Activated CD4-positive, CD25-positive, alpha-beta regulatory T cell treated with anti-CD3 and anti-CD28 coated beads, Interleukin-2, amount 50 U/mL, for 16 hours (primary cell): ENCODE data around the gene SETD7.
A peak's percentile ranks its signal among the peaks of the same experiment; 100 is the strongest.

Source experiments
- DNase-seq: peaks from one replicate; pipeline ENCODE4 v3.0.0-alpha.2; 2020; ENCODE audit warnings: low read depth, low spot score

SETD7 gene

DNA sequence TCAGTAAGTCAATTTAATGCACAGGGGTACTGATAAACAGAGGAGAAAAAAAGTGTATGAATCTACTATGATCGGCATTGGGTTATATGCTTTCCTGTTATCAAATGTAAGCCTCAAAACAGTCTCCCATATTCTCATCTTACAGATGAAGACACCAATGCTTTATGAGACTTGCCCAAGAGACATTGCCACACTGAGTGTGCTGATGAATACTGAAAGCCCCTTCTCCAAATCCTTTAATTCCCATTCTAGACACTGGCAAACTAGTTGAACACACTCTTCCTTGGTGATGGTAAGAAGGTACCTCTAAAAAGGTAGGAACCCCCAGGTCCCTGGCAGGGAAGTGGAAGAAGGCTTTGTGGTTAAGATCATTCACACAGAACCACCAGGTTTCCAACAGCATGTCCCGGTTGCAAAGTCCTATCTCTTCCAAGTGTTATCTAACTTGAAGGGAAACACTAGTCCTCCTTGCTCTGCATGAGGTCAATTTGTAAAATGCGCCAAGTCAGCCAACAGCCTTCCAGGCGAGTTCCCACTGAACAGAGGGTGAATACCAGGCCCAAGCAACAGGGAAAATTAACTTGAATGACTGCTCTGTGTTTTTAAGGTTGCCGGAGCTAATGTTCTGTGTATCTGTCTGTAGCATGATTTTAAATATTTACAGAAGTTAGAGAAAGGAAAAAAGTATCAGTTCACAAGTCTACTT is 5.1 kb downstream of the SETD7 start:
- DNase-seq, result no peak

DNA sequence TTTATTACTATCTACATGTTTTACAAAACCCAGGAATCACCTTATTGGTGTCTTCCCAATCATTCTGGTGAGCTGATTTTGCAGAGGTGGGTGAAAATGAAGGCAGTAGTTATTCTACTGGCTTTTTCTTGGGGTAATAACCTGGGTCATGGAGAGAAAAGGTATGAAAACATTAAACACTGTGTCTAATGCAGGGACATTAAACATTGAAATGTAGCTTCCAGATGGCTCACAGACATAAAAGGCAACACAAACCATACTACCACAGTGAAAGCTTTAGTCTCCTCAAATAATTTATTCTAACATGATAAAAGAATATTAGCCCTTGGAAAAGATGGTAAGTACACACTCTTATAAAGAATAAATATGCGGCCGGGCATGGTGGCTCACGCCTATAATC is 8.0 kb downstream of the SETD7 start:
- no peak for DNase-seq

DNA sequence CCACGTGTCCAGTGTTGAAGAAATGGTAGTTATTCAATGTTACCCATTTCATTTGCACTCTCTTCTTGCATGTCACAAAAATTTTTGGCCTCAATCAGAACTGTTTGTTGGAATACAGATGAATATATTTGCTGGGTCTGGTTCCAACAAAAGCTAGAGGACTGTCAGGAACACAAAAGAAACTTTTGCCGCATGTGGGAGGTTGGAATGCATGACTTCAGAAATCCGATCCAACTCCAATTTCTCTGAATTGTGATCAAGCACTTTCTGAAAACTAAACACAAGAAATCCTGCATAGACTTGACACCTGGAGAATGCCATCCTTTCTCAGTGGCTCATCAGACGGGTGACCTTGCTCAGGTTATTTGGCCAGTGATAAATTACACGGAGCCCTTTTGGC is 15.4 kb downstream of the SETD7 start:
- DNase-seq, result no peak

DNA sequence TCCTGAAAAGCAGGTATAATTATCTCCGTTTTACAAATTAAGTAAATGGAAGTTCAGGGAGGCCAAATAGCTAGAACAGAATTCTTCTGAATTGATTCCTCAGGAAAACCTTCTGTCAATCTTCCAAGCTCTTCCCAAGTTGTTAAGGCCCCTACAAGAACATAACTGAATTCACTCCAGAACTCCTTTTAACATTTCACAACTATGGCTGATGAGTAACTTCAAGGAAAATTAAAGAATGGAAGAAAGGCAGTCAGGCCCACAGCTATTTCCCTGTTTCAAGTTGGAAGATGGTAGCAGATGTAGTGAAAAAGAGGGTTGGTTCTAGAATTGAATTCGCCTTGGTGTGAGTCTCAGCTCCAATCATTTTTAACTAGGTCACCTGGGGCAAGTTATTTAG is 15.9 kb downstream of the SETD7 start:
- no peak for DNase-seq

DNA sequence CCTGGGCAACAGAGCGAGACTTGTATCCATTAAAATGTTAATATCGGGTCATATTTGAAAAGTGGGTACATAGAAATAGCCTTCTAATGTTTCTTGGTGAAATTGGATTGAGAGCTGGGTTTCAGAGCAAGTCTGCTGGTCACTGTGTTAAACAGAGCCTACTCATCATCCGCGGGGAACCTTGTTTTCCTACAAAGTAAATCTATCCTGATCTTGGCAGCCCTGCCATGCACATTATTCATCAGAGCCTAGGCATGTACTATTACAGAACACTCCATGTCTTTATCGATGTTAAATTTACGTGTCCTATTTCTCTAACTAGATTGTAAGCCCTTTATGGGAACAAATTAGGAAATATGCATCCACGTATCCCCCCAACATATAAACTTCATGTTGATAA is 18.7 kb downstream of the SETD7 start:
- DNase-seq, result no peak

DNA sequence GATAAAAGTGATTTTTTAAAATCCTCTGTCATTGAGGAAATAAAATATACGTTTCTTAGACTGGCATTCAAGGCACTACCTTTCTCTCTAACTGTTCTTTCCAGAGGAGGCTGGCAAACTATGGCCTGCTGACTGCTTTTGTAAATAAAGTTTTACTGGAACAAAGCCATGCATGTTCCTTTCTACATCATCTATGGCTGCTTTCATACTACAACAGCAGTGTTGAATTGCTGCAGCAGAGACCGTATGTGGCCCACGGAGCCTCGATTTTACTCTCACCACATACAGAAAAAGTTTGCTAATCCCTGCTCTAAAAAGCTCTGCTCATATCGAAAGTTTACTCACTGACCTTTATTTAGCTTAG is 20.2 kb downstream of the SETD7 start:
- no peak for DNase-seq

DNA sequence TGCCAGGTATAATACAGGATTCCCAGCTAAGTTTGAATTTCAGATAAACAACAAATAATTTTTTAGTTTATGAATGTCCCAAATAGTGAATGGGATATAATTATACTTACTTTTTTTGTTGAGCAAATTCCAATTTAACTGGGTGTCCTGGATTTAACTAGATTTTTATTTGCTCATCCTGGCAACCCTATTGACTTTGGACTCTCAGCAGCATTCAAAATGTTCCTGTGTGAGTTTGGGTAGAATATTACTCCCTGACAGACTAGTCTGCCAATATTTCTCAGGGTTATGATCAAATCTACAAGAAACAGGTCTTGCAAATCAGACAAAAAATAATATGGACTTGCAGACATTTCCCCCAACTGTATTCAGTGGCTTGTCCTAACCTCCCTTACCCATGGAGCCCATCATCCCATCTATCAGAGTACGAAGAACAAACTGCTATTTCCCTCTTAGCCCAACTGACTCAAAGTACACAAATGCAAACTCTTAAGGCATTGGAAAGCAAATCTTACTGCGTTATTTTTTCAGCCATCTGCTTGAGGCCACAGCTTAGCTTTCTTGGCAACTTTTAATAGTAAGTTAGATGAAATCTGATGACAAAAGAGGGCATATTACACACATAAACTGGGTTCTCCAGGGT is 20.7 kb downstream of the SETD7 start:
- no peak for DNase-seq

DNA sequence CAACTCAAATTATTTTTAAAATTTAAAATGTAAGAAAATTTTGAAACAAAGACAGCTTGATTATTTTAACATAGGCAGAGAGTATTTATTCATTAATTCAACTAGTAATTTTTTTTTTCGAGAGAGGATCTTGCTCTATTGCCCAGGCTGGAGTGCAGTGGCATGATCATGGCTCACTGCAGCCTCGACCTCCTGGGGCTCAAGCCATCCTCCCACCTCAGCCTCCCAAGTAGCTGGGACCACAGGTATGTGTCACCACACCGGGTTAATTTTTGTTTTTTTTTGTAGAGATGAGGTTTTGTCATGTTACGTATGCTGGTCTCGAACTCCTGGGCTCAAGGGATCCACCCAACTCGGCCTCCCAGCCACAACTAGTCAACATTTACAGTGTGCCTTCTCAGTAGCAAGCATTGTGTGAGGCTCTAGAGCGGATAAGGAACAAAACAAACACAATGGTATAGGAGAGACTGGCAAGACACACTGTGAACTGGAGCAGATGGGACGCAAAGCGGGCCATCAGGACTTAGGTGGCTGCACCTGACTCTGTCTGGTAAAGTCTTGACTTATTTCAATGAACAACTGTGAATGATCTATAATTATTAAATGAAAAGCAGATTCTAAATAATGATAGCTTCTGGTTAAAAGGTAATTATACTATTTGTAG is 21.6 kb downstream of the SETD7 start:
- DNase-seq, result no peak

DNA sequence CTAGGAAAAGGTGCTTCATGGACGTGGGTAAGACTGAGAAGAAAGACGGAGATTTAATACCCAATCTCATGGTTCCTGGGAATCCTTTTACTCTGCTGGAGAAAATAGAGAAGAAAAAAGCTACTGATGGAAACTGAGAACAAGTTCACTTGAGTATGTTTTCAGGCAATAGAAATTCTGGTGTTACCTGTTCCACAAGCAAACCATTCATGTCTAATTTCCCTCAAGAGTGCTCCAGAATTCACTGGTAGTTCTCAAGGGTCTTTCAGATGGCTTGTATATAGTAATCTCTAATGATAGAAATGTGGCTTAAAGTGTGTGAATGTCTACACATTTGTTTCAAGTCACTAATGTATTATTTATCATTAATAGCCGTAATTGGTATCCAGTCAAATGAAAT is 22.5 kb downstream of the SETD7 start:
- DNase-seq, result no peak

DNA sequence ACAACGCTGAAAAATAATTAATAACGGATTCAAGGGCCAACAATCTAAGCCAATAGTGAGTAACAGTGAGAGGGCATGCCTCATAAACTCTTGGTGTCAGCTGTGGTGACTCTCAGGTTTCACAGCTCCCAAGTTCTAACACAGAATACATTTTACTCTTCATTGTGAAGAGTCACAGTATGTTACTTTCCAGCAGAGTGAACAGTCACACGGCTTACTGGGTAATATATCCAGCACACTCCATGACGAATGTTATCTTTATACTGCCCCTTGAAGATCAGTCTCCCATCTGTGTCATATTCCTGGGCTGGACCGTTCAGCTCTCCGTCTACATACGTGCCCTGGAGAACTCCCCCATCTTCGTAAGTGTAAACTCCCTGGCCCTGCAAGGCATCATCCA is 23.1 kb downstream of the SETD7 start:
- no peak for DNase-seq

DNA sequence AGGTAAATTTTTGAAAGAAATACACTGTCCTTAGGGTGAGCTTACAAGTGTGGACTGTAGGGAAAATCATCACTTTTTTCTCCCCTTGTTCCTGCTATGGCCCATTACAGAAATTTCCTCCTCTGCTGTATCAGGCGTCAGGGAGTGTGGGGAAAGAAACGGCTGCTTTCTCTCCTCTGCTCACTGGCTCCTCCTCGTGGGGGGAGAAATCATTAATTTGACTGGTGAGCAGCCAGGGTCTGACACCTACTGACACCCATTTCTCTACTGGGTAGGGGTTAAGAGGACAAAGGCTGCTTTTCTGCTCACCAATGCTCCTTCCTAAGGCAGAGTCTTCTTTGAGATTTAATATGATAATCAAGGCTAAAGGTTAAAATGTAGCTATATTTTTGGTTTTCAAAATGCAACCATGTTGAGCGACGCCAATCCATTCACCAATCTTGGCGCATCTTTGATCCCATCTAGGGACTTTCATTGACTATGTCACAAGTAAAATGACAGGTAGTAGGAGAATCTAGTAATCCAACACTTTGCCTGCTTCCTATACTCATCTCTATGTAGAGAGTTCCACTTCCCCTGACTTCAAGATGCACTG is 25.1 kb downstream of the SETD7 start:
- DNase-seq, result peak; percentile 30

DNA sequence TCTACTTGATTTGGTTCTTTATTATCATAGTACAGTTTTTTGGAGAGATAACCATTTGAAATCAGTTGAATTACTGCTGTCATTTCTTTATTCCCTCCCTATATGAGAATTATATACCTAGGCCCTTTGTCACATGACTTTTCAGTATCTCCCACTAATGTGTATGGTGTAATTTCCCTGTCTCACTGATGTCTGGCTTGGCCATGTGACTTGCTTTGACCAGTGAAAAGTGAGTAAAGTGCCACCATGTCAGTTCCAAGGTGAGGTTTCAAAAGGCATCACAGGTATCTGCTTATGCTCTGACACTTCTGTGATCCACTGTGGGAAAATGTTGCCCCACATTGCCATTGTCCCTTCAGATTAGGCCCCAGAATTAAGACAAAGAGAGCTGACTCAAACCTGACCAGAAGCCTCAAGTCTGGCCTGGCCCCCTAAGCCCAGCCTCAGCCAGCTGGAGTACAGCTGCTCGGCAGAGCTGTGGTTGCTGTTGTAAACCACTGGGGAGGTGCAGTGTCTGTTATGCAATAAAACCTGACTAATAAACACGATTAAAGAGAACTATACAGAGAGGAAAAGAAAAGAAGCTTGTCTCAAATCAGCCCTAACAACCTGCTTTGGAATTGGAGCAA is 27.5 kb downstream of the SETD7 start:
- DNase-seq, result no peak

DNA sequence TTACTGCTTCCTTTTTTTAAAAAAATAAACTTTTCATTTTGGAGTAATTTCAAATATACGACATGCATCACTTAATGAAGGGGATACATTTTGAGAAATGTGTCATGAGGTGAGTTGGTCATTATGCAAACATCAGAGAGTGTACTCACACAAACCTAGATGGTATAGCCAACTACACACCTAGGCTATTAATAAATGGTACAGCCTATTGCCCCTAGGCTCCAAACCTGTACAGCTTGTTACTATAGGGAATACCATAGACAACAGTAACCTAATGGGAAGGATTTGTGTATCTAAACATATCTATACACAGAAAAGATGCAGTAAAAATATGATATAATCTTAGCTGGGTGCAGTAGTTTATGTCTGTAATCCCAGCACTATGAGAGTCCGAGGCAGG is 29.1 kb downstream of the SETD7 start:
- no peak for DNase-seq

DNA sequence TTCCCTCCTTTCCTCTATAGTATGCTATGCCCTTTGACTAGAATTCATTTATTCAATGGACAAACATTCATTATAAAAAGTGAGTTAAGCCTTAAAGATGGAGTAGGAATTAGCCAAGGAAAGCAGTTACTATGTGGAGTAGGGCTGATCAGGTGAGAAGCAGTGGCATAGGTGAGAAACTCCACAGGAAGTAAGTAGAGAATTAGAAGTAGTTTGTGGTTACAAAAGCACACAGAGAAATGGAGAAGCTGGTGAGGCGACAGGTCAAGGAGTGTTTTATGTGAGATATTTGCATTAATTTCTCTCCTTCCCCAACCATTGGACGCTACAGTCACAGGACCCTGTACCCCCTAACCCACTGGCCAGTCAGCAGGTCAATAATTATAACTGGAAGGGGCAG is 30.6 kb downstream of the SETD7 start:
- no peak for DNase-seq

DNA sequence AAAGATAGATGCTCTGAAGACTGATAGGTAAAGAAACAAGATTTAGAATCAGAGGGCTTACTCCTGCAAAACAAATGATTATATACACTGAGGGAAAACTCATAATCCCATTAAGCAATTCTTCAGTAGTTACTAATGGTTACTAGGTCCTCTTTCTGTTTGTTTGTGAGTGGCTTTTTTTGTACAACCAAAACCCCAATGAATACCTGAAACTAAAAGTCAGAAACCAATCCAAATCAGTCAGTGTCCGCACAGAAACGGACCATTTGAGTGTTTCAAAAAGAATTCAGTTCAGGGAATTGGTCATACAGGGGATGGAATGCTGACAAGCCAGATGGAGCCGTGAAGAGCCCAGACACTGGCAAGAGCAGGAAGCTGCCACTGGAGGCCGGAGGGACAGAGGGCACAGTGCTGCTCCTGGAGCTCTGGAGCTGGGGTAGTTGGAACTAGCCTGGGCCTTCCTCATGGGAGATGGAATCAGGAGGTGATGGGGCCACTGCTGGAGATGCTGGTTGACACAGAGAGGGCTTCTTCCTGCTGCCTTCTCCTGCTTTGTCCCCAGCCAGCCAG is 31.9 kb downstream of the SETD7 start:
- no peak for DNase-seq

DNA sequence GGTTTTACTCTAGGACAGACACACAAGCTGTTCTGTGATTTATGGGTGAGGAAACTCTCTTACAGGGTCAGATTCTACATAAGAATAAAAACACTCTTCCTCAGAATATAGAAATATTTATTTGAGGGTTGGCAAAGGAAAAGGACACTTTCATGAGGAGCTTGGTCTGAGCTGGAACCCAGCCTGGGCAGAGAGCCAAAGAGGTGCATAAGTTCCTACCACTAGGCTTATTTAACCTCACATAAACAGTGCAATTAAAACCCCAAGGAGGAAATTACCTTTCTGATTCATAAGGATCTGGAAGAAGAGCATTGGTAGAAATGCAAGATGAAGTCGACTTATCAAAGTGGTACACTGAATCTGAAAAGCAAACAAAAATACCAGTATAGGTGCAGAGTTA is 32.9 kb downstream of the SETD7 start:
- no peak for DNase-seq

DNA sequence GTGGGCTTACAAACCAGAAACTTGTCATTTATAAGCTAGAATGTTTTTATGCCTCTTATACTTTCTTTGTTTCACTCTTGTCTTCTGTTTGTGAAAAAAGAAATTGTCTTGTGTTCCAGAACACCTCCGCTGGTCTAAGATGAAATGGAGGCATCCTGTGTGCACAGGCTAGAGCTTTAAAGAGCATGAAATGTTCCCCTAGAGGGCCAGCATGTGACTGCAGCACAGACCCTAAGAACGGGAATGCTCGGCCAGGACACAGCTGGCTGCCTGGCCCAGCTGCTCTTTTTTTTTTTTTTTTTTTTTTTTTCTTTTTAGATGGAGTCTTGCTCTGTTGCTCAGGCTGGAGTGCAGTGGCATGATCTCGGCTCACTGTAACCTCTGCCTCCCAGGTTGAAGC is 33.6 kb downstream of the SETD7 start:
- DNase-seq, result no peak

DNA sequence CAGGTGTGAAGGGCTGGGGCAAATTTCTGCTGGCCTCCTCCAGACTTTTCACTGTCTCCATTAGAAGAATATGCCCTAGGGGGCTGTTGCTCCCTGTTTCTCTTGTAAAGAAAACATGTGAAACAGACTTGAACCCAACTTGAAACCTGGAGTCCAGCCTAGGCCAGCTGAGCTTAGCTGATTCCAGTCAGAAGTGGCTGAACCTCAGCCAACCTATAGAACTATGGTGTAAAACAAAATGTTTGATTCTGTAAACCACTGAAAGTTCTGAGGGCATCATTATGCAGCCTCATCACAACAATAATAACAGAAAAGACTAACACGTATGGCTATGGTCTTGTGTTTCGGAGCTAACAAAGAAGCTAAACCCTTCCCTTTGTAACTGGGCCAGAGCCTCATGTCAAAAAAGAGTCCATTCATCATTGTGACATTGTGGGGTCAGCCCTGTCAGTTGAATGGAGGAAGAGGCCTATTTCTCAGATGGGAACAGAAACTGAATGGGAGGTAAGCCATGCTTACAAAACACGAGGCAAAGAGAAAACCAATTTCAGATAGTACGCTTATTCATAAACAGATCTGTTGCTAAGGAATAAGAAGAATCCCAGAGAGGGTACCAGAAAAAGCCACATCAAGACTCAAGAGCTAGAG is 34.1 kb downstream of the SETD7 start:
- no peak for DNase-seq

DNA sequence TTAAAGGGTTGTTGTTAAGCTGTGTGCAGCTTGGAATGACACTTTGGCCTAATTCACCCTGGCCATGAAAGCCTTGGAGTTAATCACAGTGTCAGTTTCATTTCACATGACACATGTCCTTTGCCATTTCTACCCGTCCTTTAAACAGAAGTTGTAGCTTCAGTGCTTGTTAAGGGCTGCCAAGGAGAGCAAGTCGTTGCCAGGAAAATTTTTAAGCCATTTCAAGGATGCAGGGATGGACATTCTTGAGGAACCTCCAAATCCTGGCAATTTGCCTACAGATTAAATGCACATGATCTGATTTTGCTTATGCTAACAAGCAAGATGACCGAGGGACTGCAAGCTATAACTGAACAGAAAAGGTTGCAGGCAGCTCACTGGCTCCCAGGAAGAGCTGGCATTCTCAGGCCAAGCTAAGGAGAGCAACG is 40.5 kb downstream of the SETD7 start:
- no peak for DNase-seq

DNA sequence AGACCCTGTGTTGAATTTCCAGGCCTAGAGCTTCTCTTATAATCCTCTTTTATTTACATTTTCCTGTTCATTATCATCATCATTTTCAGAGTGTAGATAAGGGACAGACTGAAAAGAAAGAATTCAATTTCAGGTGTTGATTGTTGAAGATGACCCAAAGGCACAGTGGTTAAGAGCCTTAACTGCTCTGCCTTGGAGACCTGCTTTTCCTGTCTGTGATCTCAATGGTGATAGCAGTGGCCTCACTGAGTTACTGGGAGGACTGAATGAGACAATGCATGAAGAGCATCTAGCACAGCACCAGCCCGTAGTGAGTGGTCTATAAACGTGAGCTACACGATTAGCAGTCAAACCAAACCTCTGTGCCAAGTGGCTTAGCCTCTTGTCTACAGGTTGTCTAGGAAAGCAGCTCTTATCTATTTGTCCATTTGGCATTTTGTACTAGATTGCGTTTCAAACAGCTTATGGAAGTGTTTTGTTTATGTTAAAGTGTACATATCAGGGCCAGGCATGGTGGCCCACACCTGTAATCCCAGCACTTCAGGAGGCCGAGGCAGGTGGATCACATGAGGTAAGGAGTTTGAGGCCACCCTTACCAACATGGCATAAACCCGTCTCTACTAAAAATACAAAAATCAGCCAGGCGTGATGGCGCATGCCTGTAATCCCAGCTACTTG is 41.5 kb downstream of the SETD7 start:
- DNase-seq, result no peak

DNA sequence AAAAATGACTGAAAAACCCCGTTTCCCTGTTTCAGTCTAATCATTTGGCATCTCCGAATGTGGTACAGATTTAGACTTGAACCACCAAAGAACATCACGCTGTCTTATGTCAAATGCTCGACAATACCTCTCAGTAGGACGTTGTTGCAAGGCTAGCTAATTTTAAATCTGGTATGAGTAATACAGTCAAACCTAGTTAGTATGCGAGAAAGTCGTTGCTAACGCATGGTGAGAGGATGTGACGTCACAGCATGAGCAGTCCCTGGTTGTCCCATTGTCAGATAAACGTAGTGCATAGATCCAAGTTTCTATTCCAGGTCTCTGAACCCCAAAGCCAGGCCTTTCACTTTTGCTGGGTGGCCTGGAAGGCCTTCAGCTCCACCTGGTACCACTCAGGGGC is 44.7 kb downstream of the SETD7 start:
- DNase-seq, result no peak
